Measurements from ENCODE around the gene KHSRP. TPM values are rescaled to one million over a fixed set of nuclear protein-coding genes. Genes with fewer than 3 reads are reported as not detected.

KHSRP gene
- total RNA-seq, 1 experiment from 2014 or later, result 270 TPM

GRCh38 chr19:6393074-6393982 is 31.3 kb downstream of the KHSRP start, which contains the start of gene GTF2F1:
TSS of gene GTF2F1 (minus strand) at chr19:6393164. CDS start at chr19:6392995, 169 bp downstream.
- DNase-seq (ENCODE audit: low read depth), result peak; percentile 90

GRCh38 chr19:6392221-6393073 is 32.2 kb downstream of the KHSRP start:
- no peak for DNase-seq (ENCODE audit: low read depth)

- DNase-seq (ENCODE audit: low read depth), result no peak
Observed at GRCh38 chr19:6387372-6387771, 37.2 kb downstream of the KHSRP start.

- DNase-seq (ENCODE audit: low read depth), result no peak
Observed at GRCh38 chr19:6384381-6384780, 40.2 kb downstream of the KHSRP start.

- no peak for DNase-seq (ENCODE audit: low read depth)
Observed at GRCh38 chr19:6383188-6383587, 41.4 kb downstream of the KHSRP start.

- no peak for DNase-seq (ENCODE audit: low read depth)
Observed at GRCh38 chr19:6381030-6381750, 43.4 kb downstream of the KHSRP start.

- no peak for DNase-seq (ENCODE audit: low read depth)
Observed at GRCh38 chr19:6379744-6380143, 44.9 kb downstream of the KHSRP start.

GRCh38 chr19:6378486-6378885 is 46.1 kb downstream of the KHSRP start:
- no peak for DNase-seq (ENCODE audit: low read depth)

- DNase-seq (ENCODE audit: low read depth), result no peak
Observed at GRCh38 chr19:6378041-6378440, 46.6 kb downstream of the KHSRP start.

GRCh38 chr19:6376512-6377190 is 48.0 kb downstream of the KHSRP start:
- no peak for DNase-seq (ENCODE audit: low read depth)

- no peak for DNase-seq (ENCODE audit: low read depth)
Observed at GRCh38 chr19:6375411-6376010, 49.1 kb downstream of the KHSRP start, which contains the start of gene PSPN. TSS of gene PSPN (minus strand) at chr19:6375933. CDS start at chr19:6375849, 84 bp downstream.

GRCh38 chr19:6374711-6375410 is 49.8 kb downstream of the KHSRP start:
- no peak for DNase-seq (ENCODE audit: low read depth)

- no peak for DNase-seq (ENCODE audit: low read depth)
Observed at GRCh38 chr19:6374161-6374709, 50.4 kb downstream of the KHSRP start.

GRCh38 chr19:6373813-6374108 is 50.9 kb downstream of the KHSRP start:
- DNase-seq (ENCODE audit: low read depth), result no peak

GRCh38 chr19:6373096-6373812 is 51.4 kb downstream of the KHSRP start:
- peak; percentile 84 for DNase-seq (ENCODE audit: low read depth)

- peak; percentile 98 for DNase-seq (ENCODE audit: low read depth)
Observed at GRCh38 chr19:6372594-6373095, 52.0 kb downstream of the KHSRP start, which contains the start of gene ALKBH7. TSS of gene ALKBH7 (plus strand) at chr19:6372794. CDS start at chr19:6372821, 27 bp downstream.

- no peak for DNase-seq (ENCODE audit: low read depth)
Observed at GRCh38 chr19:6364353-6364752, 60.3 kb downstream of the KHSRP start.
